Measurements from ENCODE around the gene BIK.

Gene BIK

GRCh38 chr22:43110444-43110926 is at the start of gene BIK:
BIK (plus strand) TSS chr22:43110750; CDS start chr22:43124023, 13,273 bp downstream.
- intact Hi-C loops (cut with DNase I; ENCODE audit: low total_unique reads): no loop called here
- H3K27ac ChIP-seq: no peak within 1 kb of the TSS
- TF ChIP-seq CTCF (IDR thresholded peaks at IDR 0.05): peak in 1 of 2 experiments; percentile 17
- DNase-seq: peak in 1 of 2 donors; percentile 39
- peak within 1 kb of the TSS; percentile 45 to 61 for H3K4me3 ChIP-seq
- peaks cover 5 to 20% (median 19%) of the 10 kb centered on the region in 4 donors for H3K4me1 ChIP-seq
- peaks cover 0 to 54% of the 10 kb centered on the region in 2 donors for H3K27me3 ChIP-seq
- H3K9me3 ChIP-seq: no peaks in the 10 kb centered on the region
- no peaks in the 10 kb centered on the region for H3K36me3 ChIP-seq

- Histone ChIP-seq H3K27me3 (no peaks in the 10 kb centered on the region), H3K27ac (no peak overlapping the region), H3K4me3 (no peak overlapping the region), H3K9me3 (no peaks in the 10 kb centered on the region), H3K4me1 (no peaks in the 10 kb centered on the region), H3K36me3 (peaks cover 25 to 57% (median 33%) of the 10 kb centered on the region in 3 donors)
- TF ChIP-seq CTCF (IDR thresholded peaks at IDR 0.05): no peak
- no peak for DNase-seq
- intact Hi-C loops (cut with DNase I; ENCODE audit: low total_unique reads): no loop called here
Observed at GRCh38 chr22:43066134-43066533, 44.4 kb upstream of the BIK start.

GRCh38 chr22:43066844-43067385 is 43.6 kb upstream of the BIK start:
- Histone ChIP-seq H3K36me3 (peaks cover 17 to 56% (median 25%) of the 10 kb centered on the region in 3 donors), H3K27me3 (no peaks in the 10 kb centered on the region), H3K27ac (no peak overlapping the region), H3K4me1 (no peaks in the 10 kb centered on the region), H3K9me3 (no peaks in the 10 kb centered on the region), H3K4me3 (no peak overlapping the region)
- TF ChIP-seq CTCF (IDR thresholded peaks at IDR 0.05): no peak
- no peak for DNase-seq
- intact Hi-C loops (cut with DNase I; ENCODE audit: low total_unique reads): no loop called here

- TF ChIP-seq CTCF (IDR thresholded peaks at IDR 0.05): no peak
- no peak for DNase-seq
- H3K36me3 ChIP-seq: peaks cover 0 to 33% (median 7%) of the 10 kb centered on the region in 3 donors
Observed at GRCh38 chr22:43077121-43077877, 33.3 kb upstream of the BIK start.

GRCh38 chr22:43078522-43078921 is 32.0 kb upstream of the BIK start:
- intact Hi-C loops (cut with DNase I; ENCODE audit: low total_unique reads): no loop called here
- no peak overlapping the region for H3K27ac ChIP-seq

More at GRCh38 chr22:43077121-43077877, 33.3 kb upstream of the BIK start:
- Histone ChIP-seq H3K4me3 (no peak overlapping the region), H3K27ac (no peak overlapping the region), H3K9me3 (no peaks in the 10 kb centered on the region), H3K27me3 (no peaks in the 10 kb centered on the region), H3K4me1 (no peaks in the 10 kb centered on the region)
- intact Hi-C loops (cut with DNase I; ENCODE audit: low total_unique reads): no loop called here

More at GRCh38 chr22:43078522-43078921, 32.0 kb upstream of the BIK start:
- TF ChIP-seq CTCF (IDR thresholded peaks at IDR 0.05): no peak
- Histone ChIP-seq H3K4me3 (no peak overlapping the region), H3K36me3 (peaks cover 0 to 33% (median 7%) of the 10 kb centered on the region in 3 donors), H3K4me1 (no peaks in the 10 kb centered on the region), H3K27me3 (no peaks in the 10 kb centered on the region), H3K9me3 (no peaks in the 10 kb centered on the region)
- DNase-seq: no peak
